Aorta (tissue), 5 donors: Measurements from ENCODE around the gene ZNF684. TPM values are rescaled to one million over a fixed set of nuclear protein-coding genes. Genes with fewer than 3 reads are reported as not detected.
"Not testable (repeated sequence)": the region's sequence is repeated elsewhere in the genome, so short reads cannot be mapped to it uniquely, and the experiment has no call there.

ENCODE experiments used
- ATAC-seq: fragments of 200-7000 bp; cut with Tn5 transposase; one replicate; pipeline ENCODE4 v1.9.1; 2022; ENCODE audit warnings: moderate library complexity; ENCODE audit not compliant: low FRiP score
- DNase-seq, 2 donors: peaks; one replicate each; pipeline ENCODE4 v3.0.0-alpha.2; 2020
- H3K27ac ChIP-seq, 2 donors: one replicate each; pipeline ENCODE4 v1.5.1; 2013; ENCODE audit warnings: low read length in 2 of 2, mild to moderate bottlenecking in 2 of 2, moderate library complexity in 2 of 2, control low read depth in 1 of 2, inconsistent platforms in 1 of 2, low read depth in 1 of 2
- H3K27me3 ChIP-seq, 2 donors: one replicate each; pipeline ENCODE4 v1.6.1; 2013; ENCODE audit warnings: control low read depth in 1 of 2, low read length in 1 of 2, mild to moderate bottlenecking in 1 of 2, moderate library complexity in 1 of 2; ENCODE audit not compliant: insufficient read depth in 2 of 2, control insufficient read depth in 1 of 2
- H3K36me3 ChIP-seq, 2 donors: one replicate each; pipeline ENCODE4 v1.6.1; 2013; ENCODE audit warnings: control low read depth in 1 of 2, low read length in 1 of 2, mild to moderate bottlenecking in 1 of 2; ENCODE audit not compliant: insufficient read depth in 2 of 2, control insufficient read depth in 1 of 2
- H3K4me1 ChIP-seq, 2 donors: one replicate each; pipeline ENCODE4 v1.6.1; 2013; ENCODE audit warnings: low read length in 2 of 2, control low read depth in 1 of 2, mild to moderate bottlenecking in 1 of 2, moderate library complexity in 1 of 2; ENCODE audit not compliant: insufficient read depth in 2 of 2, control insufficient read depth in 1 of 2
- H3K4me3 ChIP-seq, 2 donors: one replicate each; pipeline ENCODE4 v1.5.1; 2013; ENCODE audit warnings: low read length in 2 of 2, control low read depth in 1 of 2, mild to moderate bottlenecking in 1 of 2
- H3K9me3 ChIP-seq: one replicate; pipeline ENCODE4 v1.6.1; 2013; ENCODE audit warnings: mild to moderate bottlenecking, low read length; ENCODE audit not compliant: control insufficient read depth
- WGBS, 2 donors: extraction: QIAGEN DNeasy Blood & Tissue Kit; methylation state at CpG; one replicate each; pipeline ENCODE4 v1.1.7; 2013; 5-methylcytosine and 5-hydroxymethylcytosine counted together
- intact Hi-C, 2 donors: fragments of 100-400 bp; cut with DNase I; formaldehyde crosslinking; loops; one replicate each; pipeline versions ENCODE4 v1.14.2 to v1.15.0; 2022
- polyA plus RNA-seq, 2 donors: library from polyadenylated mRNA; stranded (reverse); fragments of 200-250 nt; gene quantifications; one replicate each; pipeline ENCODE4 v1.2.3, GENCODE V29; 2013
- total RNA-seq, 2 donors: library from RNA; stranded (reverse); fragmentation: NEBNext Ultra II Directional; extraction: Animal tissue kit (Norgen Biotek cat#: 25700); gene quantifications; one replicate each; pipeline ENCODE4 v1.2.1, GENCODE V29; 2021
- donor health status: healthy with polysubstance abuse.
- donor health status: Bipolar disorder and iron deficiency.
- donor health status: DM: no; HTN: no; CAD: no.
- donor health status: DM: no; HTN: no; CAD: no.
- donor health status: DM: yes; HTN: yes; CAD: no.

ZNF684 gene
- total and polyA plus RNA-seq, 4 donors = 1.8 to 6.4 (median 4.5) TPM

- peaks cover 0 to 2% of the 10 kb centered on the region in 2 donors for H3K4me1 ChIP-seq
- H3K4me3 ChIP-seq = no peak overlapping the region
- ATAC-seq (no peak), DNase-seq (no peak)
- H3K36me3 ChIP-seq = no peaks in the 10 kb centered on the region
- intact Hi-C loops = no loop called here
- no peaks in the 10 kb centered on the region for H3K27me3 ChIP-seq
- H3K27ac ChIP-seq = no peak overlapping the region
- H3K9me3 ChIP-seq = no peaks in the 10 kb centered on the region
Observed at GRCh38 chr1:40532844-40533424, 1.5 kb downstream of the ZNF684 start.

- intact Hi-C loops = no loop called here
- H3K9me3 ChIP-seq = no peaks in the 10 kb centered on the region
- peaks cover 0 to 2% of the 10 kb centered on the region in 2 donors for H3K4me1 ChIP-seq
- H3K27ac ChIP-seq = no peak overlapping the region
- H3K27me3 ChIP-seq = no peaks in the 10 kb centered on the region
- no peaks in the 10 kb centered on the region for H3K36me3 ChIP-seq
- ATAC-seq (no peak), DNase-seq (no peak)
- H3K4me3 ChIP-seq = no peak overlapping the region
Observed at GRCh38 chr1:40534589-40534988, 3.2 kb downstream of the ZNF684 start.

GRCh38 chr1:40535732-40536131 is 4.3 kb downstream of the ZNF684 start:
- Histone ChIP-seq H3K9me3 (no peaks in the 10 kb centered on the region), H3K4me1 (peaks cover 0 to 2% of the 10 kb centered on the region in 2 donors), H3K27ac (no peak overlapping the region), H3K36me3 (no peaks in the 10 kb centered on the region), H3K27me3 (no peaks in the 10 kb centered on the region), H3K4me3 (no peak overlapping the region)
- no peak for DNase-seq
- WGBS, 2 donors = 92 to 96% methylated on average over 2 of the region's 2 CpGs
- intact Hi-C loops = no loop called here
- no peak for ATAC-seq

- WGBS, 2 donors = 85 to 90% methylated on average over 7 of the region's 7 CpGs
- no peak overlapping the region for H3K27ac ChIP-seq
- no peaks in the 10 kb centered on the region for H3K27me3 ChIP-seq
- no peaks in the 10 kb centered on the region for H3K36me3 ChIP-seq
- no peaks in the 10 kb centered on the region for H3K4me1 ChIP-seq
- H3K9me3 ChIP-seq = no peaks in the 10 kb centered on the region
- no peak overlapping the region for H3K4me3 ChIP-seq
- intact Hi-C loops = no loop called here
- ATAC-seq = no peak
- no peak for DNase-seq
Observed at GRCh38 chr1:40539338-40539737, 7.9 kb downstream of the ZNF684 start.

GRCh38 chr1:40546957-40547356 is 15.5 kb downstream of the ZNF684 start:
- no peaks in the 10 kb centered on the region for H3K27me3 ChIP-seq
- no peaks in the 10 kb centered on the region for H3K36me3 ChIP-seq
- H3K4me3 ChIP-seq = no peak overlapping the region
- intact Hi-C loops = no loop called here
- DNase-seq (no peak), ATAC-seq (no peak)
- no peaks in the 10 kb centered on the region for H3K4me1 ChIP-seq
- WGBS, 2 donors = 96 to 97% methylated on average over 4 of the region's 4 CpGs
- no peak overlapping the region for H3K27ac ChIP-seq
- peaks cover 2% of the 10 kb centered on the region for H3K9me3 ChIP-seq

GRCh38 chr1:40553017-40553416 is 21.6 kb downstream of the ZNF684 start:
- H3K27me3 ChIP-seq = no peaks in the 10 kb centered on the region
- intact Hi-C loops = no loop called here
- WGBS, 2 donors = 71 to 74% methylated on average over 4 of the region's 4 CpGs
- no peaks in the 10 kb centered on the region for H3K4me1 ChIP-seq
- ATAC-seq (no peak), DNase-seq (no peak)
- H3K27ac ChIP-seq = no peak overlapping the region
- no peaks in the 10 kb centered on the region for H3K36me3 ChIP-seq
- no peak overlapping the region for H3K4me3 ChIP-seq
- no peaks in the 10 kb centered on the region for H3K9me3 ChIP-seq

GRCh38 chr1:40554807-40555206 is 23.4 kb downstream of the ZNF684 start:
- H3K36me3 ChIP-seq, ATAC-seq, H3K27me3 ChIP-seq, H3K4me1 ChIP-seq, DNase-seq, intact Hi-C loops, H3K27ac ChIP-seq, H3K9me3 ChIP-seq, H3K4me3 ChIP-seq: not testable (repeated sequence)
- WGBS, 2 donors = 63% methylated on average over 7 of the region's 7 CpGs

GRCh38 chr1:40556121-40556520 is 24.7 kb downstream of the ZNF684 start:
- Histone ChIP-seq H3K27me3 (no peaks in the 10 kb centered on the region), H3K9me3 (no peaks in the 10 kb centered on the region), H3K36me3 (no peaks in the 10 kb centered on the region), H3K27ac (no peak overlapping the region), H3K4me3 (no peak overlapping the region), H3K4me1 (no peaks in the 10 kb centered on the region)
- DNase-seq (no peak), ATAC-seq (no peak)
- WGBS, 2 donors = 95% methylated on average over 5 of the region's 5 CpGs
- intact Hi-C loops = no loop called here

GRCh38 chr1:40558241-40558640 is 26.8 kb downstream of the ZNF684 start:
- H3K4me3 ChIP-seq, H3K36me3 ChIP-seq, DNase-seq, H3K4me1 ChIP-seq, H3K9me3 ChIP-seq, ATAC-seq, H3K27me3 ChIP-seq, intact Hi-C loops, H3K27ac ChIP-seq: not testable (repeated sequence)
- 92 to 96% methylated on average over 1 of the region's 1 CpG for WGBS, 2 donors
